ENCODE data around the gene FGF12.

Gene FGF12

GRCh38 chr3:192409201-192409837 lies 318.0 kb downstream of the FGF12 start:
- DNase-seq, result peak; percentile 9

- no peak for DNase-seq
These were observed 318.6 kb downstream of the FGF12 start for GRCh38 chr3:192408647-192409200.

DNA sequence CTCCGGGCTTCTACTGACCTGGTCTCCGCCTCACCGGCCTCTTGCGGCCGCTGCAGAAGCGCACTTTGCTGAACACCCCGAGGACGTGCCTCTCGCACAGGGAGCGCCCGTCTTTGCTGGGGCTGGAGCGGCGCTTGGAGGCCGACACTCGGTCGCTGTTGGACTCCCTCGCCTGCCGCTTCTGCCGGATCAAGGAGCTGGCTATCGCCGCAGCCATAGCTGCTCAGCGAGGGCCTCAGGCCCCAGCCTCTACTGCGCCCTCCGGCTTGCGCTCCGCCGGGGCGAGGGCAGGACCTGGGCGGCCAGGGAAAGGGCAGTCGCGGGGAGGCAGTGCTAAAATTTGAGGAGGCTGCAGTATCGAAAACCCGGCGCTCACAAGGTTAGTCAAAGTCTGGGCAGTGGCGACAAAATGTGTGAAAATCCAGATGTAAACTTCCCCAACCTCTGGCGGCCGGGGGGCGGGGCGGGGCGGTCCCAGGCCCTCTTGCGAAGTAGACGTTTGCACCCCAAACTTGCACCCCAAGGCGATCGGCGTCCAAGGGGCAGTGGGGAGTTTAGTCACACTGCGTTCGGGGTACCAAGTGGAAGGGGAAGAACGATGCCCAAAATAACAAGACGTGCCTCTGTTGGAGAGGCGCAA lies 319.2 kb downstream of the FGF12 start:
- DNase-seq, result peak; percentile 3

DNA sequence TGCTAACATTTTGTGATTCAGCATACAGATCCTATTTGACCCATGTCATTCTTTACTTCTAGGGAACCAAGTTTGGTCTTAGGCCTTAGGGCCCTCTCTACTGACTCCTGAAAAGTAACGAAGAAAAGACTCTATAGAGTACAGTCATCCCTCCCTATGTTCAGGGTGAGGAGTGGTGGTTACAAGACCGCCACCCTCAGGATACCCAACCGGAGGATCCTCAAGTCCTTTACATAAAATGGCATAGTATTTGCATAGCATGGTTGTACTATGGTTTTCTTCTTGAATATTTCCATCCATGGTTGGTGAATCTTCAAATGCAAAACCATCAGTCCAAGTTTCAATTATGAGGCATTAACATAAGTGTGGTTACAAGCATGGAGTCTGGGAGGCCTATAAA lies 327.6 kb downstream of the FGF12 start:
- DNase-seq, result no peak

DNA sequence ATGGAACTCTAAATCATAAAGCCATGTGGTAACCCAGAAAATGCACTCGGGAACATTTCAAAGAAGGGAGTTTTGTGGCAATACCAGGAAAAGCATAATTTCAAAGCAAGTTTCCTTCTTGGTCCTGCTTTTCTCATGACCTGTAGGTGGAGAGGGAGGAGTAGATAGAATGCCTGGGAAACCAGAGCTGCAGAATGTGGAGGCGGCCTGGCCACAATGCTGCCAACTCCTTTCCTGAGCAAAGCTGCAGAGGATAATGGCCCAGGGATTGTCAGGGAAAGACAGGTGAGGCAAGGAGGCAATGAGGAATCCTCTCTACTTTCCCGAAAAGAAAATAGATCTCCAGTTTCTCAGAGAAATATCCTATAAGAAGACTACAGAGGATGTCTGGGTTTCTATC lies 330.3 kb downstream of the FGF12 start:
- DNase-seq, result no peak

- no peak for DNase-seq
These were observed 331.8 kb downstream of the FGF12 start for GRCh38 chr3:192395506-192395905.

DNA sequence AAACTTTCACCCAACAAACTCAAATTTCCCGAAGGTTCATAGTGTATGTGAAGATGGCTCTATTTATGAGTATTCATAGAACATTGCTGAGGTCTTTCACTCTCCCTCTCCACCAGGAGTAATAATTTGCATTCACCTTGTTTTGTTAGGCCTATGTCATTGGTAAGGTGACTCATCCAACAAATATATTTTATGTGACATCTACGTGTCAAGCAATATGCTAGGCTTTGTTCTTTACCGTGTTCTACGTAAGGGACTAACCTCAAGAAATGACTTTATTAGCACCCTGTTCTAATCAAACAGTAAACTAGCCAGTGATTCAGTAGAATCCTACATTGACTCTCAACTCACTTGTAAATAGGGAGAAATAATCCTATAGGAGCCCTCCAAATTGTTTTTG lies 334.4 kb downstream of the FGF12 start:
- no peak for DNase-seq

- no peak for DNase-seq
These were observed 344.5 kb downstream of the FGF12 start for GRCh38 chr3:192382861-192383260.

GRCh38 chr3:192373586-192373985 lies 353.8 kb downstream of the FGF12 start:
- no peak for DNase-seq

DNA sequence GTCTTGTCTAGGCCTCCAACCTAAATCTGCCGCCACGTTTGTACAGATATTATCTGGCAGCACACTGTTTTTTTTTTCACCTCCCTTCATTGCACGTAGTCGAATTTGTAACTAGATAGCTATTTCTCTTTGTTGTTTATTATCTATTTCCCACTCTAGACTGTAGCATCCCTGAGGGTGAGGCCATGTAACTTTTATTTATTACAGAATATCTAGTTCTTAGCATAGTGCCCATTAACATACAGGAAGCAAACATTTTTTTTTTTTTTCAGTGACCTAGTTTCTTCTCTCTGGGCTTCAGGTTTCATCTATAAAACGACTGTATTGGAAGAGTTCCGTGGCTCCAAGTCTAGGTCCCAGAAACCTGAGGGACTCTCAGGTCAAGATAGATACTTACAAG lies 354.3 kb downstream of the FGF12 start:
- no peak for DNase-seq

GRCh38 chr3:192372616-192373015 lies 354.7 kb downstream of the FGF12 start:
- no peak for DNase-seq

- DNase-seq, result no peak
These were observed 355.4 kb downstream of the FGF12 start for GRCh38 chr3:192371870-192372400.

GRCh38 chr3:192367616-192368015 lies 359.7 kb downstream of the FGF12 start:
- DNase-seq, result no peak

GRCh38 chr3:192366916-192367315 lies 360.4 kb downstream of the FGF12 start:
- no peak for DNase-seq

- DNase-seq, result no peak
These were observed 361.8 kb downstream of the FGF12 start for GRCh38 chr3:192365571-192365970.

DNA sequence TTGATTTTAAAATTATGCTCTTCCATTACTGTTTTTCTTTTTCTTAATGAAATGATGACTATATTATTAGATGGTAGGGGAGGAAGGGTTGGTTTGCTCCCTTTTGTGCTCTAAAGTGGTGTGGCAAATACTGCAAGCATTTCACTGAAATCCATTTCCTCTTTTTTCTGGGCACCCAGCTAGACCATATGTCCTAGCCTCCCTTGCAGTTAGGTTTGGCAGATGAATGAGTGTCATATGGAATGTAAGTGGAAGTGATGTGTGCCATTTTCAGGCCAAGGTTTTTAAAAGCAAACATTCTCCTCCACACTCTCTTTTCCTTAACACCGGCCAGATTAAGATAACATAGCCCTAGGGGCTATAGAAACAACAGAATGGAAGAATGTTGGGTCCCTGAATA lies 363.0 kb downstream of the FGF12 start:
- DNase-seq, result no peak

DNA sequence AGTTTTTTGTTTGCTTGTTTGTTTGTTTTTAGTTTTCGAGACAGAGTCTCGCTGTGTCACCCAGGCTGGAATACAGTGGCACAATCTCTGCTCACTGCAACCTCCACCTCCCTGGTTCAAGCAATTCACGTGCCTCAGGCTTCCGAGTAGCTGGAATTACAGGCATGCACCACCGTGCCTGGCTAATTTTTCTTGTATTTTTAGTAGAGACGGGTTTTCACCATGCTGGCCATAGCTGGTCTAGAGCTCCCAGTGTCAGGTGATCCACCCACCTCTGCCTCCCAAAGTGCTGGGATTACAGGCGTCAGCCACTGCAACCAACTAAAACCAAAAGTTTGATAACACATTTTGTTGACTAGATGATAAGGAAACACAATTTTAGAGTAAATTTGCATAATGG lies 372.7 kb downstream of the FGF12 start:
- no peak for DNase-seq

GRCh38 chr3:192352142-192352541 lies 375.2 kb downstream of the FGF12 start:
- DNase-seq, result no peak

GRCh38 chr3:192351441-192351840 lies 375.9 kb downstream of the FGF12 start:
- DNase-seq, result no peak

GRCh38 chr3:192340031-192340430 lies 387.3 kb downstream of the FGF12 start:
- DNase-seq, result no peak

- no peak for DNase-seq
These were observed 388.1 kb downstream of the FGF12 start for GRCh38 chr3:192339214-192339613.

DNA sequence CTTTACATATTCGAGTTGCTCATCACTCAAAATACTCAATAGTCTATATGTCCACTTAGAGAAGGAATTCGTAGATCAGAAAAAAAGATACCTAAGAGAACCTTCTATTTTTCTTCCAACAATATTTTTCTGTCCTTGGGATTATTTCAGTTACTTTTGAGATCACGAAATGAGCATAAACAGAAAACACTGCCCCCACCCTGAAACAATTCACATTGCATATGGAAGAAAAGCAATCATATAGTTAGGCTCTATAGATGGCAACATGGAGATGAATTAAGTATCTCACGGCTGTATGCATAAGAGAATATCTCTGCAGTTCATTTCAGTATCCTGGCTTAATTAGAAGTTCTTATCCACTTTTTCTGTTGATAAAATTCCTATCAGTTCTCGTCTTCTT lies 391.1 kb downstream of the FGF12 start:
- DNase-seq, result no peak

DNA sequence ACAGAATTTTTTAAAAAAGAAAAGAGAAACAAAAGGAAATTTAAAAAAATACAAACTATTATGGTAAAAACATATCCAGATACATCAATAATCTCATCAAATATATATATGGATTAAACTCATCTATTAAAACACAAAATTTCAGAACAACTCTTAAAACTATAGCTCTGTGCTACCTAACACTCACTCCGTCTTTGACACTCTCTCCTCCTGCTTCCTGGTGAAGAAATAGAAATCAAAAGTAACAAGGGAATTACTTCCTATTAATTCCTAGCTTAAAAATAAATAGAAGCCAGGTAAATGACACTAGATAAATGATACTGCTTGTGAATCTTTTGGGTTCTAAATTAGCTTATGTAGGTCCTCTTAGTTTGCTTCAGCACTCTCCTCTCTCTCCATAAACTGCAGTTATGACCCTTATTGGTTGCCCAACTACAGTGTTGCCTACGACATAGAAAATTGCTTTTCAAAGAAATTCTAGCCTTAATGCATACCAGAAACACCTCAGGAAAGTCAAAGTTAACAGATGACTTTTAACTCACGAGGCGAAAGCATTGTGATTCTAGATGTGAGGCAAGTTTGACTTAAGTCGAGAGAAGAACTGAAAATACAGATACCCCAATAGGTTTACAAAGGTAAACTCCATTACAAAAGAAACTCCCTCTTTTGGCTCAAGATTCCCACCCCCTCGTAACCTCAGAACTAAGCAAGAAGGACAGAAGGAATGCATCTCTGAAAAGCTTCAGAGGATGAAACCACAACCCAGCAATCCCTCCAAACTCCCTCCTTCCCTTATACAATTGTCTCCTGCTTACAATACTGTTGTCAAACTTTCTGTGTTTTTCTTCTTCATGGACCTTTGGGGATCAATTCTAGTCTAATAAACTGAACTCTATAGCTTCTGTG lies 394.7 kb downstream of the FGF12 start:
- DNase-seq, result no peak
